Keratinocyte (primary cell): ENCODE data around the gene PRKCG. TPM values are rescaled to one million over a fixed set of nuclear protein-coding genes. Genes with fewer than 3 reads are reported as not detected.

Source experiments
- DNase-seq: peaks from one replicate; pipeline ENCODE4 v3.0.0-alpha.2; 2011; ENCODE audit warnings: low read depth, missing footprints, low spot score
- FAIRE-seq: peaks from 2 replicates; lab custom pipeline; 2011; peaks lifted over from hg19 to GRCh38; lab: Jason Lieb, UNC
- H2AFZ ChIP-seq: 2 replicates; pipeline ENCODE4 v1.6.0; 2012; ENCODE audit warnings: low read length, control low read depth, inconsistent platforms; ENCODE audit not compliant: control insufficient read depth
- H3K27ac ChIP-seq: 2 replicates; pipeline ENCODE4 v1.5.1; 2011; ENCODE audit warnings: low read length; ENCODE audit not compliant: control insufficient read depth, insufficient read depth
- H3K27me3 ChIP-seq: 3 replicates; pipeline ENCODE4 v1.6.0; 2011; ENCODE audit warnings: low read length; ENCODE audit not compliant: control insufficient read depth, insufficient read depth; ENCODE audit errors: extremely low read depth
- H3K36me3 ChIP-seq, 2 experiments: 2 replicates in 1 of 2; 3 replicates in 1 of 2; pipeline ENCODE4 v1.5.1; 2011; ENCODE audit warnings: low read length in 2 of 2, mild to moderate bottlenecking in 1 of 2; ENCODE audit not compliant: control insufficient read depth in 2 of 2, insufficient read depth in 2 of 2; ENCODE audit errors: extremely low read depth in 1 of 2
- H3K4me1 ChIP-seq: 3 replicates; pipeline ENCODE4 v1.5.1; 2011; ENCODE audit warnings: low read length; ENCODE audit not compliant: control insufficient read depth, insufficient read depth; ENCODE audit errors: extremely low read depth
- H3K4me2 ChIP-seq: 3 replicates; pipeline ENCODE4 v1.6.0; 2011; ENCODE audit warnings: low read depth, low read length; ENCODE audit not compliant: control insufficient read depth, insufficient read depth; ENCODE audit errors: extremely low read depth
- H3K4me3 ChIP-seq, 3 experiments: fragments of 200-600 bp in 1 of 3; sonication (generic) in 1 of 3; 2 replicates in 2 of 3; 3 replicates in 1 of 3; pipeline ENCODE4 v1.5.1; 2011 to 2016; ENCODE audit warnings: low read length in 3 of 3, mild to moderate bottlenecking in 3 of 3, control low read depth in 2 of 3, inconsistent platforms in 1 of 3, low read depth in 1 of 3, mixed read lengths in 1 of 3, mixed run types in 1 of 3, moderate library complexity in 1 of 3; ENCODE audit not compliant: control insufficient read depth in 2 of 3, insufficient read depth in 2 of 3; ENCODE audit errors: extremely low read depth in 1 of 3
- H3K79me2 ChIP-seq: 2 replicates; pipeline ENCODE4 v1.6.0; 2012; ENCODE audit warnings: low read length; ENCODE audit not compliant: control insufficient read depth, insufficient read depth
- H3K9ac ChIP-seq: 3 replicates; pipeline ENCODE4 v1.6.0; 2011; ENCODE audit warnings: low read length; ENCODE audit not compliant: control insufficient read depth, insufficient read depth; ENCODE audit errors: extremely low read depth
- H3K9me1 ChIP-seq: 3 replicates; pipeline ENCODE4 v1.6.0; 2011; ENCODE audit warnings: low read length; ENCODE audit not compliant: control insufficient read depth, insufficient read depth; ENCODE audit errors: extremely low read depth
- H3K9me3 ChIP-seq: 2 replicates; pipeline ENCODE4 v1.5.1; 2012; ENCODE audit warnings: low read depth, low read length; ENCODE audit not compliant: control insufficient read depth
- H4K20me1 ChIP-seq: 3 replicates; pipeline ENCODE4 v1.6.0; 2011; ENCODE audit warnings: low read length; ENCODE audit not compliant: control insufficient read depth, insufficient read depth; ENCODE audit errors: extremely low read depth
- CTCF ChIP-seq, 3 experiments: IDR thresholded peaks in 1 of 3; conservative IDR thresholded peaks in 1 of 3; optimal IDR thresholded peaks in 1 of 3; 2 replicates in 2 of 3; 3 replicates in 1 of 3; pipeline versions ENCODE3 to v1.5.1; 2011; ENCODE audit warnings: low read length in 3 of 3, mild to moderate bottlenecking in 3 of 3, moderate library complexity in 2 of 3, control low read depth in 1 of 3, inconsistent platforms in 1 of 3; ENCODE audit not compliant: insufficient read depth in 2 of 3; ENCODE audit errors: extremely low read depth in 1 of 3
- EZH2 ChIP-seq: IDR thresholded peaks from one replicate; pipeline ENCODE4 v1.6.1; 2012; ENCODE audit warnings: inconsistent platforms, mild to moderate bottlenecking, low read length, moderate library complexity
- dilution Hi-C: fragments of 300-500 bp; cut with MboI; formaldehyde crosslinking; loops from one replicate; pipeline ENCODE4 v1.7.0; 2020; ENCODE audit warnings: low sequenced_read_pairs; ENCODE audit not compliant: extremely low pct_ligation_motif_present
- polyA plus RNA-seq, 5 experiments: library from polyadenylated mRNA; depleted of rRNA in 3 of 5; stranded (reverse) in 3 of 5; stranded (forward) in 1 of 5; unstranded in 1 of 5; fragments of >200 nt; gene quantifications; 1 replicate in 1 of 5; 2 replicates in 3 of 5; 3 replicates in 1 of 5; pipeline versions ENCODE4 v1.2.1 to v1.2.3, GENCODE V29; 2011 to 2012; ENCODE audit warnings: missing spikeins in 2 of 5, low read depth in 1 of 5, low replicate concordance in 1 of 5

Gene PRKCG
- polyA plus RNA-seq, 1 donor (not counting 4 experiments of a cell fraction or from before 2014, with no cell fraction given): not detected

GRCh38 chr19:53945441-53945840, 63.4 kb downstream of the PRKCG start:
- no peaks in the 10 kb centered on the region for H3K9me3 ChIP-seq
- H2AFZ ChIP-seq: no peak overlapping the region
- H3K27ac ChIP-seq: no peak overlapping the region
- no peak overlapping the region for H3K4me3 ChIP-seq
- no peak for TF ChIP-seq EZH2
- TF ChIP-seq CTCF (optimal IDR thresholded peaks at IDR 0.05 in 1 of 3, IDR thresholded peaks at IDR 0.05 in 1 of 3, conservative IDR thresholded peaks at IDR 0.05 in 1 of 3; ENCODE audit: extremely low read depth in 1 of 3, insufficient read depth in 2 of 3, low read length in 3 of 3): no peak
- no peak overlapping the region for H3K9ac ChIP-seq
- no peak overlapping the region for H3K4me2 ChIP-seq
- DNase-seq (no peak), FAIRE-seq (no peak)
- dilution Hi-C loops: loop anchor here (25.0 kb wide), 1 partner anchor 92 kb away; no protein-coding TSS in a partner anchor
- no peaks in the 10 kb centered on the region for H4K20me1 ChIP-seq
- peaks cover 19% of the 10 kb centered on the region for H3K27me3 ChIP-seq
- no peaks in the 10 kb centered on the region for H3K4me1 ChIP-seq
- no peaks in the 10 kb centered on the region for H3K9me1 ChIP-seq
- no peaks in the 10 kb centered on the region for H3K36me3 ChIP-seq
- no peaks in the 10 kb centered on the region for H3K79me2 ChIP-seq

GRCh38 chr19:53945998-53946397, 64.0 kb downstream of the PRKCG start:
- Histone ChIP-seq H3K9ac (no peak overlapping the region), H3K27me3 (peaks cover 19% of the 10 kb centered on the region), H2AFZ (no peak overlapping the region), H3K79me2 (no peaks in the 10 kb centered on the region), H3K27ac (no peak overlapping the region), H4K20me1 (no peaks in the 10 kb centered on the region), H3K9me1 (no peaks in the 10 kb centered on the region), H3K4me1 (no peaks in the 10 kb centered on the region), H3K9me3 (no peaks in the 10 kb centered on the region), H3K36me3 (no peaks in the 10 kb centered on the region), H3K4me2 (no peak overlapping the region), H3K4me3 (no peak overlapping the region)
- DNase-seq (no peak), FAIRE-seq (no peak)
- TF ChIP-seq CTCF (optimal IDR thresholded peaks at IDR 0.05 in 1 of 3, IDR thresholded peaks at IDR 0.05 in 1 of 3, conservative IDR thresholded peaks at IDR 0.05 in 1 of 3; ENCODE audit: extremely low read depth in 1 of 3, insufficient read depth in 2 of 3, low read length in 3 of 3) (no peak), EZH2 (no peak)
- dilution Hi-C loops: loop anchor here (25.0 kb wide), 1 partner anchor 91 kb away; no protein-coding TSS in a partner anchor
